Activated CD4-positive, alpha-beta T cell treated with anti-CD3 and anti-CD28 coated beads for 24 hours (primary cell): ENCODE data around the gene SVBP.
A peak's percentile ranks its signal among the peaks of the same experiment; 100 is the strongest.
"Not testable (repeated sequence)": the region's sequence is repeated elsewhere in the genome, so short reads cannot be mapped to it uniquely, and the experiment has no call there.

Source experiments
- DNase-seq, 2 donors: peaks; one replicate each; pipeline ENCODE4 v3.0.0-alpha.2; 2020; ENCODE audit warnings: low read depth in 2 of 2

SVBP gene

GRCh38 chr1:42816585-42817439 lies at the start of gene SVBP, which contains the start of gene ERMAP:
Gene SVBP, minus strand, starts transcription at chr1:42817397. Its CDS starts 853 bp downstream, at chr1:42816544.
Gene ERMAP, plus strand, starts transcription at chr1:42817122. Its CDS starts 13,327 bp downstream, at chr1:42830449.
- DNase-seq, result peak; percentile 94 to 95

- no peak for DNase-seq
Observed at GRCh38 chr1:42866549-42866948, 49.4 kb upstream of the SVBP start.

- no peak for DNase-seq
Observed at GRCh38 chr1:42861014-42861399, 43.8 kb upstream of the SVBP start.

GRCh38 chr1:42860339-42861013 lies 43.3 kb upstream of the SVBP start:
- DNase-seq, result no peak

GRCh38 chr1:42859366-42859765 lies 42.2 kb upstream of the SVBP start:
- not testable (repeated sequence) for DNase-seq

GRCh38 chr1:42856554-42856953 lies 39.4 kb upstream of the SVBP start:
- not testable (repeated sequence) for DNase-seq

GRCh38 chr1:42853116-42853884 lies 36.1 kb upstream of the SVBP start:
- no peak for DNase-seq

GRCh38 chr1:42852608-42852980 lies 35.4 kb upstream of the SVBP start:
- DNase-seq, result no peak

- DNase-seq, result no peak
Observed at GRCh38 chr1:42851960-42852607, 34.9 kb upstream of the SVBP start.

GRCh38 chr1:42851420-42851819 lies 34.2 kb upstream of the SVBP start:
- DNase-seq, result no peak

- DNase-seq, result no peak
Observed at GRCh38 chr1:42849944-42850343, 32.7 kb upstream of the SVBP start.

- DNase-seq, result no peak
Observed at GRCh38 chr1:42848823-42849537, 31.8 kb upstream of the SVBP start.

GRCh38 chr1:42847721-42848460 lies 30.7 kb upstream of the SVBP start:
- no peak for DNase-seq

GRCh38 chr1:42847111-42847595 lies 30.0 kb upstream of the SVBP start:
- DNase-seq, result no peak

GRCh38 chr1:42846257-42847110 lies 29.3 kb upstream of the SVBP start, which contains the start of gene ZNF691:
Gene ZNF691, plus strand, starts transcription at chr1:42846613. Its CDS starts 3,046 bp downstream, at chr1:42849659.
- peak; percentile 74 to 77 for DNase-seq

GRCh38 chr1:42845866-42846256 lies 28.7 kb upstream of the SVBP start:
- no peak for DNase-seq

- DNase-seq, result no peak
Observed at GRCh38 chr1:42845193-42845592, 28.0 kb upstream of the SVBP start.

GRCh38 chr1:42844592-42845140 lies 27.5 kb upstream of the SVBP start:
- DNase-seq, result no peak
